GM21619 (cell line): Measurements from ENCODE around the gene DLG4.

ENCODE experiments used
- ATAC-seq: cut with Tn5 transposase; IDR thresholded peaks from one replicate; pipeline ENCODE4 v1.9.1; 2021; ENCODE audit not compliant: unreplicated experiment

Gene DLG4

GRCh38 chr17:7215652-7216180 lies 3.9 kb downstream of the DLG4 start:
- ATAC-seq = no peak

GRCh38 chr17:7215136-7215638 lies 4.4 kb downstream of the DLG4 start:
- ATAC-seq = no peak

DNA sequence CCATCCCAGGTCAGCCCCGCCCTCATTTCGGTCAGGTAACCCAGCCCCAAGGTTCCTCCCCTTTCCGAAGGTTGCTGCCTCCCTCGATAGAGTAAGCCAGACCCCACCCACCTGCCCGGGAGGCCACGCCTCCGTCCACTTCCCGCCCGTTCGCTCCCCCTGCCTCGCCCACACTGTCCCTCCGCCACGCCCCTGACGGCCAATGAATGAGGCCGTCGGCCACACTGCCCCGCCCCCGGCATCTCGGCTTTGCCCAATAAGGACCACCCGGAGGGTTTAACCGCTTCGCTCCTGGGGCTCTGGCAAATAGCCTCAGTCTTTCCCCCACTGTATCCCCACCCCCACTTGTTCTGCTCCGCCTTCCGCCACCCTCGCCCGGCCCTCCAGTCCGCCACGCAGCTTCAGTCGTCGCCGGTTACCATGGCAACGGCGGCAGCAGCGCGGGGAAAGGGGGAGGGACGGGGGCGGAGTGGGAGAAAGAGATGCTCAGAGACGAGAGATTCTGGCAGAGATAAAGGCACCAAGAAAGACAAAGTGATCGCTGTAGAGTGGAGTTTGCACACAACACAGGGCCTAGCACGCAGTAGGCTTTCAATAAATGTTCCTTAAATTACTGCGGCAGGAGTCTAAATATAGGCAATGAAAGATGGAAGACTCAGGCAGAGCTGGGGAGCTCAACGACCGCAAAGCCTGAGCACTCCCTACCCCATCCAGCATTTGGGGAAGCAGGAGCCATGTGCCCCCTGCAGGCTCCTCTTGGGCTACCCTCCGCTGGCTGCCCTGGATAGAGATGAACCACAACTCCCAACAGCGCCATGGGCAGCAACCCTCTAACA lies 5.1 kb downstream of the DLG4 start:
- peak; percentile 73 for ATAC-seq

DNA sequence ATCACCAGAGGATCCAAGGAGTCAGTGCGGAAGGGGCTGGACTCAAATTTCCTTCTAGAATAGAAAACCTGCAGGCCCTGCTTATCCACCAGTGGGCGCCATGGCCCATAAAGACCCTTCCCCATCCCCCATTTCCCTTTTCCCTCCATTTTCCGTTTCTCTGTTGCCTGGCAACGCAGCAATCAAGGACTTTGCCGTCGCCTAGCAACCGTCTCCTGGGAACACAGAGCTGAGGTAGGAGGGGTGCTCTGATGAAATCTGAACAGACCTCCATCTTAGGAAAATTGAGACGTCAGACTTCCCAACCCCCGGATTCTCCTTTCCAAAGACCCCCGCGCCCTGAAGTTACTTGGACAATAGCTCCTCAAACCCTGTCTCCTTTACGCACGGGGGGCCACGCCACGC lies 5.7 kb downstream of the DLG4 start:
- ATAC-seq = no peak

DNA sequence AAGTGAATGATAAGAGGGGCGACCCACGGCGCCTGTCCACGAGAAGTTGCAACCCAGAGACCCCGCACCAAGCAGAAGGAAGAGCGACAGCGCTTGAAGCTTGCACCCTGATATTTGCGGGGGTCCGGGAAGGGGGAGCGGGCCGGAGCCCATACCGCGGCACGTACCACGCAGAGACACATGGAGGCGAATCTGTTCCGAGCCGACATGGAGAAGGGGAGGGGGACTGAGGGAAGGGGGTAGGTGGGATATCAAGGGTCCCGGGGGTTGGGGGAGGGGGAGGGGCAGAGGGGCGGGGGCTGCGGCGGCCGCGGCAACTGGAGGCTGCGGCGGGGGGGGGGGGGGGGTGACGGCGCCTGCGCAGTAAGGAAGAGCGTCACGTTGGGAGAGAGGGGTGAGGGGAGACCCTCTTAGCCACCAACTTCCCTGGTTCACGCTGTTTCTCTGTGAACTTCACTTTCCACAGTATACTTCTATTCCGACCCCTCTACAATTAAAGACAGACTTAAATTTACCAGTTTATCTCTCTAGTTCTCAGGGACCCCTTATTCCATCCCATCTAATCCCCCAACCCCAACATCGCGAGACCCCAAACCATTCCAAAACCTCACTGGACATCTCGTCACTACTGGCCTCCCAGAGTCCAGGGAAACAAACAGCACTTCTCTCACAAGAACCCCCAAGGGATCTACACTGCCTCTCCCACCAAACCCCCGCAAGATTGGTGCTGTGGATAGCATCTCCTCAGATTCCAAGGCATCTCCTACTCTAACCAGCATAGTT lies 8.0 kb downstream of the DLG4 start:
- ATAC-seq = no peak

DNA sequence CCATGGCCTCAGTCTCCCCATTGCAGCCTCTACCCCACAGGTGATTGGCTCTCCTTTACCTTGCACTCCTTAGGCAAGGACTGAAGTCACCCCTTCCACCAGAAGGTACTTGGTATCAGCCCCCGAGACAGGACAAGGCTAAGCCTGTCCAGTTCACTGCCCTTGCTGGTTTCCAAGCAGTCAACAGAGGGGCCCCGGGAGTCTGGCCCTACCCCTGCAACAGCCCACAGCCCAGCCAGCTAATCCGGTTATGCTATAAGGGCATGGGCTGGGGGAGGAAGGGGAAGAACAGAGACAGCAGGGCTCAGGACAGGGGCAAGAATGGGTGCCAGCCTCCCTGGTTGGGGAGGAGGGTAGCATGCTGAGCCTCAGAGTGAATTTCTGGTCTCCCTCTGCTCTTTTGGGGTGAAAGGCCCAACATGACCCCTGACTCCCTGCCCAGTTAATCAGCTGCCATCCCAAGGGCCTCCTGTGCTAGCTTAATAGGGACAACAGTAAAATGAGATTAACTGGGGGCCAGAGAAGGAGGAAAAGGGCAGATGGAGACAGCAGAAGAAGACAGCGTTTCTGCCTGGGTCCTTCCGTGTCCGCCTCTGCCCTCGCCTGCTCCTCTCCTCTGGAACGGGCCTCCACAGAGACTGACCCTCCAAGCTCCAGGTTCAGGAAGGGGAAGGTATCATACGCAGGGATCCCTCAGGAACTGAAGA lies 10.7 kb downstream of the DLG4 start:
- no peak for ATAC-seq

DNA sequence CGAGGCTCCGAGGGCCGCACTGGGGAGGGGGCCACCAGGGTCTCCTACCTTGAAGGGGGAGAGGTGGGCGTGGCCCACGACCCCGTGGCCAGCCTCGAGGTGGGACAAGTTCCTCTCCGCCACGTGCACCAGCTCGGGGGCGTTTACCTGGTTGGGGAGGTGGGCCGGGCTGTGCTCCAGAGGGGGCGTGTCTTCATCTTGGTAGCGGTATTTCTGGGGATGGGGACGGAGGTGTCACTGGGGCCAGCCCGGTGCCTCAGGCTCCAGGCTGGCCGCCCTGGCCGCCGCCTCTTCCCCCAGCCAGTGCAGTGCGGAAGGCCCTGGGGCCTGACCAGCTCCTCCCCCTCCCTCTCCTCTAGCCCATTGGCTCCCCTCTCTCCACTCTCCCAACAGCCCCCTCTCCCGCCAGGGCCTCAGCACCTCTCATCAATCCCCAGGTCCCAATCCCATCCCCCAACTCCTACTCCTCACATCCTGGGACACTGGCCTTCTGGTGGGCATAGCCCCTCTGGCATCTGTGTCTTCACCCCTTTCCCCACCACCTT lies 11.5 kb downstream of the DLG4 start:
- ATAC-seq = no peak

- no peak for ATAC-seq
Observed at GRCh38 chr17:7207120-7208001, 12.3 kb downstream of the DLG4 start.

DNA sequence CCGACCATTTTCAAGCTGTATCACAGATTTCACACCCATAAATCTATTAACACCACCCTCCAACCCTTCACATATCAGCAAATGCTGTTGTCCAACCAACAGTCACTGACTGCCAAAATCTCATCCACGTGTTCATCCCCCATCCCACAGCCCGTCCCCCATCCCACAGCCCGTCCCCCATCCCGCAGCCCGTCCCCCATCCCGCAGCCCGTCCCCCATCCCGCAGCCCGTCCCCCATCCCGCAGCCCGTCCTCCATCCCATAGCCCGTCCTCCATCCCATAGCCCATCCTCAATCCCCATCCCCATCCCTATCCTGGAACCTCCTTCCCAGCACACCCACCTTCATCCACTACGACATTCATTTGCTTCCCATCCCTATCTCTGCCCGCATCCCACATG lies 14.1 kb downstream of the DLG4 start:
- ATAC-seq = no peak

- ATAC-seq = peak; percentile 87
Observed at GRCh38 chr17:7204828-7205461, 14.7 kb downstream of the DLG4 start.

DNA sequence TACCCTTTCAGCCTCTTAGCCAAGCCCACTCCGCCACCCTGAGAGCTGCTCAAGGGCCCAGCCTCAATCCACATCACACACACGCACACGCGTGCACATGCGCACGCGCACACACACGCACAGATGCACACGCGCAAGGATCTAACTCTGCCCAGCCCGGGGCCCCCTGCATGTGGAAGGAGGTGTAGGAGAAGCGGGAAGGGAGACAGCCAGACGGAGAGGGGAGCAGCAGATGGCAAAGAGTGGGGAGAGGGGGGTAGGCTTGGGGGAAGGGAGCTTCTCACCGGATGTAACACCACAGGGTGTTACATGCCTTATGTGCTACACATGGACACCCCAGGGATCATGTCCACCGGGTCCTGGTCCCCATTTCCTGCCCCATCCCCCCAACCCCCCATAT lies 15.3 kb downstream of the DLG4 start:
- no peak for ATAC-seq

GRCh38 chr17:7203391-7203790 lies 16.2 kb downstream of the DLG4 start:
- ATAC-seq = no peak

GRCh38 chr17:7196651-7197401 lies 22.8 kb downstream of the DLG4 start:
- no peak for ATAC-seq

GRCh38 chr17:7195971-7196370 lies 23.7 kb downstream of the DLG4 start:
- ATAC-seq = no peak

DNA sequence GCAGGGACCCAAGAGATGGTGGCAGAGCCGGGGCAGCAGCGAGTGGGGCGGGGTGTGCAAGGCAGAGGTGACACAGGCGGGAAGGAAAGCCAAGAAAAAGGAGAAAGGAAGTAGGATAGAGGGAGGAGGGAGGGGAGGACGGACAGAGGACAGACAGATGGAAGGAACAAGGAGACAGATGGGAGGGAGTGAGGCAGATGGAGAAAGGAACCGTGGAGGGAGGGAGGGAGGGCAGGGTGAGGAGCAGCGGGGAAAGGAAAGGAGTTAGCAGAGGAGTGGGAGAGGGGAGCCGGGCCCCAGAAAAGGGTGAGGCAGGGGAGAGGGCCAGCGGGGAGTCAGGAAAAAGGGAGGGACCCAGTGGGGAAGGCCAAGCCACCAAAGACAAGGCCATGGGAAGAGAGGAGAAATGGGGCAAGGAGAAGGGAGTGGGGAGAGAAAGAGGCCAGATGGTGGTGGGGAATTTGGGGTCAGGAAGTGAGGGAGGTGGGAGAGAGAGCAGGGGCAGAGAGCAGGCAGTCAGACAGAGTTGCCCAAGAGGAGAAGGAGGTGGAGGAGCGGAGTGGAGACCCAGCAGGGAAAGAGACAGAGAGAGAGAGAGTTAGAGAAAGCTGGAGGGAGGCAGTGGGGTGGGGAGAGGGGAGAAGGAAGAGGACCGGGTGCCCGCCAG lies 27.2 kb downstream of the DLG4 start:
- ATAC-seq = no peak

- no peak for ATAC-seq
Observed at GRCh38 chr17:7191571-7192270, 27.9 kb downstream of the DLG4 start.

- ATAC-seq = no peak
Observed at GRCh38 chr17:7191069-7191468, 28.6 kb downstream of the DLG4 start.
